Activated T-cell treated with anti-CD3 and anti-CD28 coated beads, Interleukin-2, amount 50 U/mL, for 4 hours (primary cell): Measurements from ENCODE around the gene MED22. TPM values are rescaled to one million over a fixed set of nuclear protein-coding genes. Genes with fewer than 3 reads are reported as not detected.
"Not testable (repeated sequence)": the region's sequence is repeated elsewhere in the genome, so short reads cannot be mapped to it uniquely, and the experiment has no call there.

Source experiments
- ATAC-seq, 2 donors: fragments of 200-7000 bp; cut with Tn5 transposase; one replicate each; pipeline ENCODE4 v1.10.0; 2021
- DNase-seq: peaks from one replicate; pipeline ENCODE4 v3.0.0-alpha.2; 2020
- H3K27me3 Mint-ChIP-seq: one replicate; pipeline ENCODE4 v1.8.0; 2021; ENCODE audit warnings: low read depth, mixed read lengths
- H3K36me3 Mint-ChIP-seq: one replicate; pipeline ENCODE4 v1.8.0; 2022; ENCODE audit warnings: mixed read lengths; ENCODE audit not compliant: insufficient read depth
- H3K4me1 Mint-ChIP-seq: one replicate; pipeline ENCODE4 v1.8.0; 2021; ENCODE audit warnings: low read depth, mixed read lengths
- H3K4me3 Mint-ChIP-seq: one replicate; pipeline ENCODE4 v1.8.0; 2021; ENCODE audit warnings: mild to moderate bottlenecking, moderate library complexity, mixed read lengths
- H3K9me3 Mint-ChIP-seq: one replicate; pipeline ENCODE4 v1.8.0; 2021; ENCODE audit warnings: mixed read lengths
- total RNA-seq, 3 donors: library from RNA; stranded (reverse); gene quantifications; one replicate each; pipeline ENCODE4 v1.2.1, GENCODE V29; 2021

Gene MED22
- total RNA-seq, 3 donors from 2014 or later, result 52.8 to 58.6 (median 55.3) TPM

DNA sequence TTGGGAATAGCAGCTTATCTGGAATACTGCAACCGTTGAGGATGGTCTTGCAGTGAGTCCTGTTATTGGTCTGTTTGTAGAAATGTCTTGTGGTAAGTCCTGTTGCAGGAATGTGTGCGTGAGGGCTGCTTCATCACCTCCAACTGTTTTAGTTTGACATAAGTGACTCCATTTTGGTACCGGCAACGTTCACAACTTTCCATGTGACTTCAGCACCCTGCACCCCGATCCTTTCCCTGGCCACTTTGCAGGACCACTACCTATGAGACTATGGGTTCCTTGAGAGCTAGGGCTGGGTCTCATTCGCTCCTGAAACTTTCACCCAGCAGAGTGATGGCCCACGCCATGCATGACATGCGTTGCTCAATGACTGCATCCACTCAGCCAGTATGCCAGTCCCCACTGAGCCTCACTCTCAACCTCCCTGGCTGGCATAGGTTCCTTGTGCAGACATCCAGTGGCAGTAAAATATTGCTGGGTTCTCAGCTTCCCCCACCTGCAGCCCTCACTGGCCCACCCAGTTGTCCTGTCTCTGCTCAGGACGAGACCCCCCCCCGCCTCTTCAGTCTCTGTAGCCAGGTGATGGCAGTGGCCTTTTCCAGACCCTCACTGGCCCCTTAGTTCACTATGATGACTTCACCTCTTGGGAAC lies 20.0 kb downstream of the MED22 start:
- no peak overlapping the region for H3K4me3 Mint-ChIP-seq
- ATAC-seq (no peak), DNase-seq (no peak)
- H3K4me1 Mint-ChIP-seq, result peaks cover 5% of the 10 kb centered on the region
- H3K27me3 Mint-ChIP-seq, result no peaks in the 10 kb centered on the region
- peaks cover 31% of the 10 kb centered on the region for H3K36me3 Mint-ChIP-seq
- no peaks in the 10 kb centered on the region for H3K9me3 Mint-ChIP-seq

- not testable (repeated sequence) for H3K4me1 Mint-ChIP-seq, DNase-seq, H3K27me3 Mint-ChIP-seq, H3K9me3 Mint-ChIP-seq, ATAC-seq, H3K4me3 Mint-ChIP-seq
- peaks cover 24% of the 10 kb centered on the region for H3K36me3 Mint-ChIP-seq
Measured at GRCh38 chr9:133327021-133327420, 20.9 kb downstream of the MED22 start.

DNA sequence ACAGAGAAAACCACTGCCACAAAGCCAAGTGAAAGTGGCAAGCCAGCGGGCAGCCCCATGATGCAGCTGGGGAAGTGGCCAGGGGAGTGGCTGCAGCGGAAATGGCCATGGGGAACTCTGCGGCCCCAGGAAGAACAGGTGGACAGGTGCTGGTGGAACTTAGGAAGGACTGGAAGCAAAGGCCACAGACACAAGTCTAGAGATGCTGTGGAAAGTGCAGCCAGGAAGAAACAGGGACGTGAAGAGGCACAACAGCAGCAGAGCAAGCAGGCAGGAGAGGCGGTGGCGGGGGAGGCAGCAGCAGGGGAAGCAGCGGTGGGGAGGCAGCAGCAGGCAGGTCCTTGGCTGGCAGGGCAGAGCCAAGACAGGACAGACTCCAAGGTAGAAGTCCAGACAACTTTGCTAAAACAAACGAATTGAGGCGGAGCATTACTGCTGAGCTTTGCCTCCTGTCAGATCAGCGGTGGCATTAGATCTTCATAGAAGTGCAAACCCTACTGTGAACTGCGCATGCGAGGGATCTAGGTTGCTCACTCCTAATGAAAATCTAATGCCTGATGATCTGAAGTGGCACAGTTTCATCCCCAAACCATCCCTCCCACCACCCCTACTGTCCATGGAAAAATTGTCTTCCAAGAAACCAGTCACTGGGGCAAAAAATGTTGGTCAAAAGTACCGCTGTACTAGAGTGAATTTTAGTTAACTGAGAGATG lies 23.8 kb downstream of the MED22 start:
- peaks cover 2% of the 10 kb centered on the region for H3K27me3 Mint-ChIP-seq
- DNase-seq (no peak), ATAC-seq (no peak)
- H3K4me1 Mint-ChIP-seq, result no peaks in the 10 kb centered on the region
- peaks cover 9% of the 10 kb centered on the region for H3K36me3 Mint-ChIP-seq
- no peak overlapping the region for H3K4me3 Mint-ChIP-seq
- H3K9me3 Mint-ChIP-seq, result no peaks in the 10 kb centered on the region

DNA sequence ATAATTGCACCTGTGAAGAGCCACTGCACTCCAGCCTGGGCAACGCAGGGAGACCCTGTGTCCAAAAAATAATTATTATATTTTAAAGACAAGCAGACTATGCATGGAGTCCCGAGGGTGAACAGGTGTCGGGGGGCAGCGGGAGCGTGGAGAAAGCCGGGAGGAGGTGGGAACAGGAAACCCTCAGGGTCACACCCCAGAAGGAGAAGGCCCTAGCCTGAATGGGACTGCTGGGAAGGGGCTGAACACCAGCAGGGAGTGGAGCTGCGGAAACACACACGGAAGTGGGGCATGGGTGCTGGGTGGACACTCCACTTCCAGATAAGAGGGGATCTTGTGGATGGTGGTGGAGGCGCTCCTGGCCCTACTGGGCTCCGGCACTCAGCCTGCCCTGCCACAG lies 24.7 kb downstream of the MED22 start:
- ATAC-seq (no peak), DNase-seq (no peak)
- no peaks in the 10 kb centered on the region for H3K4me1 Mint-ChIP-seq
- no peak overlapping the region for H3K4me3 Mint-ChIP-seq
- H3K36me3 Mint-ChIP-seq, result peaks cover 3% of the 10 kb centered on the region
- H3K27me3 Mint-ChIP-seq, result peaks cover 4% of the 10 kb centered on the region
- H3K9me3 Mint-ChIP-seq, result no peaks in the 10 kb centered on the region

DNA sequence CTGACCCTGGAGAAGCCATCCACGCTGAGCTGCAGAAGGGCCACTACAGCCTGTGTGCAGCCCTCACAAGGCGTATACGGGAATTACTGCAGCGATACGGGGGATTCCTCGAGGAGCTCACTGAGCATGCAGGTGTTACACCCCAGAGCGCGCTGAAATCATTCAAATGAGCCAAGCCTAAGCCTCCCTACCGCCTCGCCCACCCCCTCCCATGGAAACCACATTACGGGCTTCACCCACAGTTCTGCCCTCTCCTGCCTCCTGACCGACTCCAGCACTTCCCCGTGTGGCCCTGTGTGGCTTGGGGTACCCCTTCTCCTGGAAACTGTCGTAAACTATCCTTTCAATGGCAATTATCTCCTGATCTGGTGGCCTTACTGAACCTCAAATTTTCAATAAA lies 25.2 kb downstream of the MED22 start:
- no peak for DNase-seq
- Mint-ChIP-seq H3K9me3 (no peaks in the 10 kb centered on the region), H3K4me3 (no peak overlapping the region), H3K27me3 (peaks cover 4% of the 10 kb centered on the region), H3K4me1 (no peaks in the 10 kb centered on the region), H3K36me3 (peaks cover 2% of the 10 kb centered on the region)
- no peak for ATAC-seq

- H3K27me3 Mint-ChIP-seq, result peaks cover 4% of the 10 kb centered on the region
- no peaks in the 10 kb centered on the region for H3K36me3 Mint-ChIP-seq
- H3K4me1 Mint-ChIP-seq, result no peaks in the 10 kb centered on the region
- DNase-seq (no peak), ATAC-seq (no peak)
- H3K9me3 Mint-ChIP-seq, result no peaks in the 10 kb centered on the region
- no peak overlapping the region for H3K4me3 Mint-ChIP-seq
Measured at GRCh38 chr9:133321411-133321935, 26.5 kb downstream of the MED22 start.

DNA sequence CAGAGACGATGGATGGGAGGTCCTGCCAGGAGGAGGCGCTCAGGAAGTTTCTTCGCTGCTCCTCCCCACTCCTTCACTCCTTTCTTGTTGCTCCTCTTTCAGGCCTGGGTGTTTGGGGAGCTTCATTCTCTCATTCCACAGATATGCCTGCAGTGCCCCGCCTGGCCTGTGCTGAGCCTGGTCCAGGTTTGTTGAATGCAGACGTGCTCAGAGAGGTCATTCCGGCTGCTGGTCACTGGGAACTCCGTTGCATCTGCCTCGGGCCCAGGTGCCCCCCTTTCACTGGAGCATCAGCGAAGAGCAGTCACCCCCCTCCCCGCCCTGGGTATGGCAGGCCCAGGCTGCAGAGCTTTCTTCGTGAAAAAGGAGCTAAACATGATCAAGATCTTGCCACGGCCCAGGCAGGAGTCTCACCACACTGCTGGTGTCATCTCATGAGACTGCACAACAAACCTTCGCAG lies 27.5 kb downstream of the MED22 start:
- Mint-ChIP-seq H3K4me1 (no peaks in the 10 kb centered on the region), H3K36me3 (no peaks in the 10 kb centered on the region), H3K9me3 (no peaks in the 10 kb centered on the region), H3K27me3 (peaks cover 5% of the 10 kb centered on the region), H3K4me3 (no peak overlapping the region)
- DNase-seq (no peak), ATAC-seq (no peak)

GRCh38 chr9:133317551-133317950 lies 30.4 kb downstream of the MED22 start:
- H3K27me3 Mint-ChIP-seq, result not testable (repeated sequence)

DNA sequence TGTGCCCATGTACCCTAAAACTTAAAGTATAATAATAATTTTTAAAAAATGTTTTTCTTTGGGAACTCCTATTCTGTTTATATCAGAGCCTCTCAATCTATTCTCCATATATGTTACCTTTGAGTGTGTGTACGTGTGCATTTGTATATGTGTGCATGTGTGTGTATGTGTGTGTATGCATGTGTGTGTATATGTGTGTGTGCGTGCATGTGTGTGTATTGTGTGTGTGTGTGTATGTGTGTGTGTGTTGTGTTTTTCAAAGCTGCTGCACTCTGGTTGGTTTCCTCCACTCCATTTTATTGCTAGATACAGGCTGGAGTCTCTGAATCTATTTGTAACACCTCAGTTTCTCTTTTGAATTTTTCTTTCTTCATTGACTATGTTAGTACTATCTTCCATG lies 31.9 kb downstream of the MED22 start:
- ATAC-seq (no peak), DNase-seq (no peak)
- no peak overlapping the region for H3K4me3 Mint-ChIP-seq
- H3K36me3 Mint-ChIP-seq, result no peaks in the 10 kb centered on the region
- H3K4me1 Mint-ChIP-seq, result no peaks in the 10 kb centered on the region
- no peaks in the 10 kb centered on the region for H3K9me3 Mint-ChIP-seq
- H3K27me3 Mint-ChIP-seq, result peaks cover 5% of the 10 kb centered on the region

More at GRCh38 chr9:133317551-133317950, 30.4 kb downstream of the MED22 start:
- not testable (repeated sequence) for H3K4me3 Mint-ChIP-seq, ATAC-seq, H3K36me3 Mint-ChIP-seq, H3K4me1 Mint-ChIP-seq, DNase-seq, H3K9me3 Mint-ChIP-seq

DNA sequence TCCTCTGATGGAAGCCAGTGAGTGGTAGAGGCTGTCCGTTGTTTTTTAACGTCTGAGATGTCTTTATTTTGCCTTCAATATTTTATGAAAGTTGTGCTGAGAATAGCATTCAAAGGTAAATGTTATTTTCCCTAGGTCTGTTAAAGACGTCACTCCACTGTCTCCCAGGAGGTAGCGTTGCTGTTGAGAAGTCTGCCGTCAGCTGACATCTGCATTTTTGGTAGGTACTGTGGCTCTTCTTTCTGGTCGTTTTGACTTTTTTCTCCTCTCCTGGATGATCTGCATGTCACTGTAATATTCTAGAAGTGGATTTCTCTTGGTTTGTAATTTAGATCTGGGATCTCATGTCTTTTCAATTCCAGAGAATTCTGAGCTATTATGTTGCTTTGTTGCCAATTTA lies 38.3 kb downstream of the MED22 start:
- peaks cover 19% of the 10 kb centered on the region for H3K27me3 Mint-ChIP-seq
- no peak for ATAC-seq
- no peaks in the 10 kb centered on the region for H3K4me1 Mint-ChIP-seq
- H3K9me3 Mint-ChIP-seq, result no peaks in the 10 kb centered on the region
- no peaks in the 10 kb centered on the region for H3K36me3 Mint-ChIP-seq
- H3K4me3 Mint-ChIP-seq, result no peak overlapping the region
- DNase-seq, result no peak

GRCh38 chr9:133307301-133307700 lies 40.6 kb downstream of the MED22 start:
- ATAC-seq, result no peak
- no peaks in the 10 kb centered on the region for H3K4me1 Mint-ChIP-seq
- DNase-seq, result no peak
- no peaks in the 10 kb centered on the region for H3K36me3 Mint-ChIP-seq
- no peaks in the 10 kb centered on the region for H3K9me3 Mint-ChIP-seq
- H3K27me3 Mint-ChIP-seq, result peaks cover 19% of the 10 kb centered on the region
- no peak overlapping the region for H3K4me3 Mint-ChIP-seq

DNA sequence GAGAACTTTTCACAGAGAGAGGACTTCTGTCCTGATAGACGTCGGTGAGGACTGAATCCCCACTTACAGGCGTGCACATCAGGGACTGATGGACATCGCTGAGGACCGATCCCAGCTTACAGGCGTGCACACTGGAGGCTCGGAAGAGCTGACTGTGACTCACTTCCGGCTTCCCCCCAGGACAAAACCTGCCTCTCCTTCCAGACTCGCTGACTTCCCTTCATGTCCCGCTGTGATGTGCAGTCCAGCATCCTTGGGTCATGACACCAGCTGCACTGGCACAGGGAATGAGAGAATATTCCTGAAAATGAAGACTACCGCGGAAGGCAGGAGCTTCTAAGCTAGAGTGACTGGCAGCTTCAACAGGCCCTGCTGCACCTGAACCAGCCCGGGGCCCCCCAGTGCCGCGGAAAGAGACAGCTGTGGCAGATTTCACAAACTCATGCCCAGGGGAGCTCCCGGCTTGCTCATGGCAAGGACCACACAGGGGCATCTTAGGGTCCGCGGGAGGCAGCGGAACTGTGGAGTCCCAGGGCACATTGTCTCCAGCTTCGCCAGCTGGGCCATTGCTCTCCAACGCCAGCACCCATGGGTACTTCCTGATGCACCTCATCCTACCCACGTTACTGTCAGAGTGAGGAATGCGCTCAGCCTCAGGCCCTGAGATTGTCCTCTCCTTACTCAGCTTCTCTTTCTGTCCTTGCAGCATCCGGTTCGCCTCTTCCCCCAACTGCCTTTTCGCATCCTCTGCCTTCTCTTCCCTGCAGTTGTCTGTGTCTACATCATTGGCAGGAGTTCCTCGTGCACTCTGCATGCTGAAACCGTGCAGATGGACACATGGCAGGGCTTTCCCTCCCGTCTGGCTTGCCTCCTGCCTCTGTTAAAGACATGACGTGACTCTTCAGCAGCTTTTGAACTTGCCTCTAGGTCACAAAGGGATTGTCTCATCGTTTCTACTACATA lies 41.4 kb downstream of the MED22 start:
- DNase-seq (no peak), ATAC-seq (no peak)
- Mint-ChIP-seq H3K36me3 (no peaks in the 10 kb centered on the region), H3K27me3 (peaks cover 19% of the 10 kb centered on the region), H3K4me1 (no peaks in the 10 kb centered on the region), H3K9me3 (no peaks in the 10 kb centered on the region), H3K4me3 (no peak overlapping the region)

- H3K36me3 Mint-ChIP-seq, result no peaks in the 10 kb centered on the region
- DNase-seq (no peak), ATAC-seq (no peak)
Measured at GRCh38 chr9:133305731-133306130, 42.2 kb downstream of the MED22 start.

More at GRCh38 chr9:133305731-133306130, 42.2 kb downstream of the MED22 start:
- Mint-ChIP-seq H3K4me1 (no peaks in the 10 kb centered on the region), H3K27me3 (peaks cover 19% of the 10 kb centered on the region), H3K4me3 (no peak overlapping the region), H3K9me3 (no peaks in the 10 kb centered on the region)
